SK-N-SH treated with all-trans-retinoic acid at 6 μM for 48 hours (cell line): Measurements from ENCODE around the gene ZNF547.
A peak's percentile ranks its signal among the peaks of the same experiment; 100 is the strongest.

Experiments
- ATAC-seq: fragments of 200-7000 bp; cut with Tn5 transposase; 3 replicates; pipeline ENCODE4 v1.9.1; 2020; ENCODE audit warnings: mild to moderate bottlenecking, moderate library complexity
- ARNTL ChIP-seq: fragments of 450-650 bp; formaldehyde crosslinking; IDR thresholded peaks from 2 replicates; pipeline ENCODE4 v1.5.0; 2020; ENCODE audit warnings: low read depth, mild to moderate bottlenecking, moderate library complexity, borderline replicate concordance
- BACH2 ChIP-seq: fragments of 250-450 bp; sonication (Bioruptor Pico); IDR thresholded peaks from 2 replicates; pipeline ENCODE4 v1.9.0; 2021; ENCODE audit warnings: mild to moderate bottlenecking, borderline replicate concordance
- CREB5 ChIP-seq: fragments of 250-450 bp; sonication (Bioruptor Pico); IDR thresholded peaks from 2 replicates; pipeline ENCODE4 v1.5.1; 2020; ENCODE audit warnings: low read depth, mild to moderate bottlenecking, moderate library complexity
- CSDC2 ChIP-seq: fragments of 250-450 bp; sonication (Bioruptor Pico); IDR thresholded peaks from 2 replicates; pipeline ENCODE4 v1.5.0; 2020; ENCODE audit warnings: mild to moderate bottlenecking, moderate library complexity
- ESRRG ChIP-seq: fragments of 250-450 bp; sonication (Bioruptor Pico); IDR thresholded peaks from 2 replicates; pipeline ENCODE4 v1.6.1; 2021; ENCODE audit warnings: mild to moderate bottlenecking
- ISL1 ChIP-seq: fragments of 250-450 bp; sonication (Bioruptor Pico); IDR thresholded peaks from 2 replicates; pipeline ENCODE4 v2.1.2; 2022; ENCODE audit warnings: mild to moderate bottlenecking, moderate library complexity
- PATZ1 ChIP-seq: fragments of 250-450 bp; sonication (Bioruptor Pico); IDR thresholded peaks from 2 replicates; pipeline ENCODE4 v1.8.0; 2020; ENCODE audit warnings: mild to moderate bottlenecking, moderate library complexity, borderline replicate concordance
- PPARA ChIP-seq: fragments of 250-450 bp; sonication (Bioruptor Pico); IDR thresholded peaks from 2 replicates; pipeline ENCODE4 v1.5.0; 2020; ENCODE audit warnings: mild to moderate bottlenecking, borderline replicate concordance
- RARB ChIP-seq: fragments of 250-450 bp; sonication (Bioruptor Pico); IDR thresholded peaks from 2 replicates; pipeline ENCODE4 v1.8.0; 2021; ENCODE audit warnings: mild to moderate bottlenecking, moderate library complexity
- SNAI2 ChIP-seq: fragments of 250-450 bp; sonication (Bioruptor Pico); IDR thresholded peaks from 2 replicates; pipeline ENCODE4 v1.5.0; 2020; ENCODE audit warnings: mild to moderate bottlenecking, moderate library complexity
- TCF4 ChIP-seq: fragments of 250-450 bp; sonication (Bioruptor Pico); IDR thresholded peaks from 2 replicates; pipeline ENCODE4 v1.8.0; 2021; ENCODE audit warnings: mild to moderate bottlenecking, moderate library complexity, borderline replicate concordance
- TSHZ2 ChIP-seq: fragments of 250-450 bp; sonication (Bioruptor Pico); IDR thresholded peaks from 2 replicates; pipeline ENCODE4 v1.5.0; 2020; ENCODE audit warnings: mild to moderate bottlenecking, moderate library complexity
- ZC3H10 ChIP-seq: fragments of 250-450 bp; sonication (Bioruptor Pico); IDR thresholded peaks from 2 replicates; pipeline ENCODE4 v1.5.1; 2021; ENCODE audit warnings: mild to moderate bottlenecking, moderate library complexity
- ZFP3 ChIP-seq: fragments of 250-450 bp; sonication (Bioruptor Pico); IDR thresholded peaks from 2 replicates; pipeline ENCODE4 v1.5.0; 2020; ENCODE audit warnings: mild to moderate bottlenecking, moderate library complexity
- ZFP30 ChIP-seq: fragments of 450-650 bp; formaldehyde crosslinking; IDR thresholded peaks from 2 replicates; pipeline ENCODE4 v1.5.0; 2022; ENCODE audit warnings: mild to moderate bottlenecking, moderate library complexity
- ZNF565 ChIP-seq: fragments of 450-650 bp; formaldehyde crosslinking; conservative IDR thresholded peaks from 2 replicates; pipeline ENCODE4 v1.5.0; 2020; ENCODE audit warnings: low read depth, mild to moderate bottlenecking, moderate library complexity
- ZNF8 ChIP-seq: fragments of 450-650 bp; formaldehyde crosslinking; IDR thresholded peaks from 2 replicates; pipeline ENCODE4 v1.5.0; 2020; ENCODE audit warnings: mild to moderate bottlenecking, moderate library complexity
- TF ChIP-seq, protein P1 (sequence below): fragments of 250-450 bp; sonication (Bioruptor Pico); IDR thresholded peaks from 2 replicates; pipeline ENCODE4 v1.5.1; 2021; ENCODE audit warnings: mild to moderate bottlenecking, moderate library complexity
- TF ChIP-seq, protein P2 (sequence below): fragments of 250-450 bp; sonication (Bioruptor Pico); IDR thresholded peaks from 2 replicates; pipeline ENCODE4 v1.8.0; 2021; ENCODE audit warnings: low read depth, mild to moderate bottlenecking, moderate library complexity, borderline replicate concordance

ZNF547 gene

DNA sequence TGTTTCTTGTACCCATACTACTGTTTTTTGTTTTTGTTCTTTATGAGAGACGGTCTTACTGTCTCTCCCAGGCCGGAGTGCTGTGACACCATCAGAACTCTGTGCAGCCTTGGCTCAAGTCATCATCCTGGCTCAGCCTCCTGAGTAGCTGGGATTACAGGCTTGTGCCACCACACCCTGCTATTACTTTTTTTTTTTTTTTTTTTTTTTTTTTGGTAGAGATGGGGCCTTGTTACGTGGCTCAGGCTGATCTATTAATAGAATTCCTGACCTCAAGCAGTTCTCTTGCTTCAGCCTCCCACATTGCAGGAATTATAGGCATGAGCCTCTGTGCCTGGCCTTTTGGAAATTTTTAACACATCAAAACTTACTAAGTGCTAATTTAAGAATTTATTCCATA lies 15.2 kb upstream of the ZNF547 start:
- TF ChIP-seq SNAI2 (CRISPR knock-in tag) (no peak), BACH2 (no peak), ZNF8 (no peak), CREB5 (no peak), ZFP30 (CRISPR knock-in tag) (no peak), CSDC2 (CRISPR knock-in tag) (no peak), TSHZ2 (CRISPR knock-in tag) (no peak), ESRRG (CRISPR knock-in tag) (no peak), ZC3H10 (CRISPR knock-in tag) (no peak)
- TF ChIP-seq, protein P1, sequence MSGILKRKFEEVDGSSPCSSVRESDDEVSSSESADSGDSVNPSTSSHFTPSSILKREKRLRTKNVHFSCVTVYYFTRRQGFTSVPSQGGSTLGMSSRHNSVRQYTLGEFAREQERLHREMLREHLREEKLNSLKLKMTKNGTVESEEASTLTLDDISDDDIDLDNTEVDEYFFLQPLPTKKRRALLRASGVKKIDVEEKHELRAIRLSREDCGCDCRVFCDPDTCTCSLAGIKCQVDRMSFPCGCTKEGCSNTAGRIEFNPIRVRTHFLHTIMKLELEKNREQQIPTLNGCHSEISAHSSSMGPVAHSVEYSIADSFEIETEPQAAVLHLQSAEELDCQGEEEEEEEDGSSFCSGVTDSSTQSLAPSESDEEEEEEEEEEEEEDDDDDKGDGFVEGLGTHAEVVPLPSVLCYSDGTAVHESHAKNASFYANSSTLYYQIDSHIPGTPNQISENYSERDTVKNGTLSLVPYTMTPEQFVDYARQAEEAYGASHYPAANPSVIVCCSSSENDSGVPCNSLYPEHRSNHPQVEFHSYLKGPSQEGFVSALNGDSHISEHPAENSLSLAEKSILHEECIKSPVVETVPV (CRISPR knock-in tag): no peak
- ATAC-seq: no peak

DNA sequence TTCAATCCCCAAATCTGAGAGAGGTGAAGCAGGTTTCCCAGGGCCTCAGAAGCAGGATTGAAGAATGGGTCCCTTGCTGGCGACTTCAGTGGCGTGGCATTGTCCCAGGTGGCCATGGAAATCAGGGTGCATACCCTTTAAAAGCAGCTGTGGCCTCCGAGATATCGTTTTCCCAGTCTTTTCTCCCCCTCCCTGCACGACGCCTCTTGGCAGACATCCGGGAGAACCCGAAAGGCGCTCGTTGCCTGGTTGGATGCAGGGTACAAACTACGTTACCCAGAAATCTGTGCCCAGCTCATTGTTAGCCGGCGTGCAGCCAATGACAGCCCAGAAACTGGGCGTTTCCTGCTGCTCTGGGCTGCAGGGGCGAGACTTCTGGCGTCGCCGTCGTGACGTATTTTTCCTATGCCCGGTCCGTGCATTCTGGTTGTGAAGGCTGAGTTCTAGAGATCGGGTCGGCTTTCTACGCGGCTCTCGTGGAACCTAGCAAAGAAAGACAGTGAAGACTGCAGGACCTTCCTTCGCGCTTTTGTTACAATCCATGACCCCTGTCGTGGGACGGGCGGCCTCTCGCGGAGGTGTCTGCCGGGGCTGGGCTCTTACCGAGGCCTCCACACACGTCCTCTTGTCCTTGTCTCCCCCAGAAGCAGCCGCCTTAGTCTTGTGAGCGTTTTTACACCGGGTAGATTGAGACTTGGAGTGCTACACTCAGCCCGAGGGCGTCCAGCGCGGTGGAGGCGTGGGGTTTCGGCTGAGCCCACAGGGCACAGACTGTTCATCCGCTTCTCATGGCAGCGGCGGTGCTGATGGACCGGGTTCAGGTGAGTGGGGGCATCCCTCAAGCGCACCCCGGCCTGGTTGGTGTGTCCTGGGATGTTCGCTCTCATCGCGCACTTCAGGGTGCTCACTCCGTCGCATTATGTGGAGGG lies 12.2 kb upstream of the ZNF547 start, which contains the start of gene ZNF304:
ZNF304 (plus strand) TSS at position 395 of the 929 bp plus-strand sequence; CDS start at position 789, 394 bp downstream.
- TF ChIP-seq RARB (CRISPR knock-in tag): no peak
- TF ChIP-seq TCF4: no peak
- TF ChIP-seq TSHZ2 (CRISPR knock-in tag): no peak
- no peak for TF ChIP-seq ZFP3 (CRISPR knock-in tag)
- TF ChIP-seq PATZ1: no peak
- TF ChIP-seq CSDC2 (CRISPR knock-in tag): no peak
- TF ChIP-seq PPARA (CRISPR knock-in tag): no peak
- no peak for TF ChIP-seq ZFP30 (CRISPR knock-in tag)
- TF ChIP-seq CREB5: no peak
- no peak for TF ChIP-seq ESRRG (CRISPR knock-in tag)
- no peak for TF ChIP-seq ZNF565 (CRISPR knock-in tag)
- TF ChIP-seq, protein P2, sequence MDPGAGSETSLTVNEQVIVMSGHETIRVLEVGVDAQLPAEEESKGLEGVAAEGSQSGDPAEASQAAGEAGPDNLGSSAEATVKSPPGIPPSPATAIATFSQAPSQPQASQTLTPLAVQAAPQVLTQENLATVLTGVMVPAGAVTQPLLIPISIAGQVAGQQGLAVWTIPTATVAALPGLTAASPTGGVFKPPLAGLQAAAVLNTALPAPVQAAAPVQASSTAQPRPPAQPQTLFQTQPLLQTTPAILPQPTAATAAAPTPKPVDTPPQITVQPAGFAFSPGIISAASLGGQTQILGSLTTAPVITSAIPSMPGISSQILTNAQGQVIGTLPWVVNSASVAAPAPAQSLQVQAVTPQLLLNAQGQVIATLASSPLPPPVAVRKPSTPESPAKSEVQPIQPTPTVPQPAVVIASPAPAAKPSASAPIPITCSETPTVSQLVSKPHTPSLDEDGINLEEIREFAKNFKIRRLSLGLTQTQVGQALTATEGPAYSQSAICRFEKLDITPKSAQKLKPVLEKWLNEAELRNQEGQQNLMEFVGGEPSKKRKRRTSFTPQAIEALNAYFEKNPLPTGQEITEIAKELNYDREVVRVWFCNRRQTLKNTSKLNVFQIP (CRISPR knock-in tag): no peak
- TF ChIP-seq ZC3H10 (CRISPR knock-in tag): no peak
- TF ChIP-seq ARNTL (CRISPR knock-in tag): no peak
- TF ChIP-seq SNAI2 (CRISPR knock-in tag): no peak
- no peak for TF ChIP-seq ISL1 (CRISPR knock-in tag)
- peak; percentile 100 for ATAC-seq
